ENCODE results near the gene ATP11C. TPM values are rescaled to one million over a fixed set of nuclear protein-coding genes. Genes with fewer than 3 reads are reported as not detected.

Gene ATP11C
- total RNA-seq, 5 donors from 2014 or later (not counting 1 experiment from before 2014, with no cell fraction given): 18.4 to 27.1 (median 23.1) TPM

DNA sequence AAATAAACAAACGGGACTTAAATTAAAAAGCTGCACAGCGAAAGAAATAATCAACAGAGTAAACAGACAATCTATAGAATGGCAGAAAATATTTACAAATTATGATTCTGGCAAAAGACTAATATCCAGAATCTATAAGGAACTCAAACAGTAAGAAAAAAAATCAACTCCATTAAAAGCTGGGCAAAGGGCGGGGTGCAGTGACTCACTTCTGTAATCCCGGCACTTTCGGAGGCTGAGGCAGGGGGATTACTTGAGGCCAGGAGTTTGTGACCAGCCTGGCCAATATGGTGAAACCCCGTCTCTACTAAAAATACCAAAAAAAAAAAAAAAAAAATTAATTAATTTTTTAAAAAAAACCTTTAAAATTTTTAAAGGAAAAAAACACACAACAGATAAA lies 109.0 kb downstream of the ATP11C start:
- H3K27ac Mint-ChIP-seq: no peak overlapping the region
- H3K9me3 Mint-ChIP-seq: no peaks in the 10 kb centered on the region
- H3K4me1 Mint-ChIP-seq: peaks cover 4 to 13% (median 4%) of the 10 kb centered on the region in 3 donors
- no peaks in the 10 kb centered on the region for H3K27me3 ChIP-seq (replicated peaks in 1 of 2; ENCODE audit: control insufficient read depth in 2 of 2, extremely low read depth in 1 of 2, insufficient read depth in 2 of 2, low read length in 1 of 2)
- peaks cover 0 to 4% of the 10 kb centered on the region in 2 donors for H3K27me3 Mint-ChIP-seq
- DNase-seq (no peak), ATAC-seq (replicated peaks in 1 of 4) (no peak)
- no peaks in the 10 kb centered on the region for H3K9me3 ChIP-seq
- peaks cover 7% of the 10 kb centered on the region for H3K36me3 Mint-ChIP-seq
- no peak overlapping the region for H3K4me3 ChIP-seq (ENCODE audit: control insufficient read depth in 1 of 2, extremely low read depth in 1 of 2, low read length in 1 of 2)
- no peak overlapping the region for H3K4me3 Mint-ChIP-seq
- POLR2A ChIA-PET: no interaction called here
- CTCF ChIA-PET: no interaction called here
- H3K27ac ChIP-seq (ENCODE audit: low read length): no peak overlapping the region
- no peaks in the 10 kb centered on the region for H3K4me1 ChIP-seq (ENCODE audit: control insufficient read depth in 1 of 2, extremely low read depth in 1 of 2, insufficient read depth in 2 of 2, low read length in 2 of 2)
- WGBS (ENCODE audit: insufficient coverage): no CpG with 5 or more reads among the region's 6 CpGs
- peaks cover 0 to 3% of the 10 kb centered on the region in 2 donors for H3K36me3 ChIP-seq (ENCODE audit: control insufficient read depth in 2 of 2, extremely low read depth in 1 of 2, insufficient read depth in 1 of 2, low read length in 1 of 2)

DNA sequence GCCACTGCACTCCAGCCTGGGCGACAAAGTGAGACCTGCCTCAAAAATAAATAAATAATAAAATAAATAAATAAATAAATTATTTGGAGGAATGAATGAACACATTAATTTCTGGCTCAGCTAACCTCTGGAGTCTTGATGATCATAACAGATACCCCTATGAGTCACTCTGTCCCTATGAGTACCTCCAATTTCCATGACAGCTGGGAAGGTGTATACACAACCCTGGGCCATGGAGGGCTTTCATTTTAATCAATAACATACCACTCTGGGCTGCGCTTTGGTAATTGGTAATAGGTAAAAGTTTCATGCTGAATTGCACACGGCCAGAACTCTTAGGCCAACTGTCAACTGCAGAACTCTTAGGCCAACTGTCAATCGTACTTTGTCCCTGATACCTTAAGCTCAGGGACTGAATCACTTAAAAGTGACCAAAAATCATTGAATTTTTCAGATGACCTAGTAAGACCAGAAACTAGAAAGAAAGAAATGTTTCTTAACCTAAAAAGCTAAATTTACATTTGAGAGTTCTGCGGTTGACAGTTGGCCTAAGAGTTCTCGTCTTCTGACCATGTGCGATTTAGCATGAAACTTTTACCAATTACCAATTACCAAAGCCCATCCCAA lies 112.4 kb downstream of the ATP11C start:
- ChIA-PET CTCF (interaction anchor here in 1 of 2 donors (0.7 kb wide), 1 partner anchor 521 kb away, joined by 4 read pairs; no protein-coding TSS in a partner anchor), POLR2A (no interaction called here)
- Histone ChIP-seq H3K9me3 (no peaks in the 10 kb centered on the region), H3K36me3 (ENCODE audit: control insufficient read depth in 2 of 2, extremely low read depth in 1 of 2, insufficient read depth in 1 of 2, low read length in 1 of 2) (peaks cover 0 to 3% of the 10 kb centered on the region in 2 donors), H3K27me3 (replicated peaks in 1 of 2; ENCODE audit: control insufficient read depth in 2 of 2, extremely low read depth in 1 of 2, insufficient read depth in 2 of 2, low read length in 1 of 2) (no peaks in the 10 kb centered on the region), H3K27ac (ENCODE audit: low read length) (no peak overlapping the region), H3K4me3 (ENCODE audit: control insufficient read depth in 1 of 2, extremely low read depth in 1 of 2, low read length in 1 of 2) (no peak overlapping the region), H3K4me1 (ENCODE audit: control insufficient read depth in 1 of 2, extremely low read depth in 1 of 2, insufficient read depth in 2 of 2, low read length in 2 of 2) (peaks cover 3 to 9% of the 10 kb centered on the region in 2 experiments)
- H3K4me3 Mint-ChIP-seq: no peak overlapping the region
- H3K4me1 Mint-ChIP-seq: peaks cover 28 to 32% (median 31%) of the 10 kb centered on the region in 3 donors
- ATAC-seq (replicated peaks in 1 of 4) (no peak), DNase-seq (no peak)
- no peaks in the 10 kb centered on the region for H3K27me3 Mint-ChIP-seq
- peaks cover 21% of the 10 kb centered on the region for H3K36me3 Mint-ChIP-seq
- H3K9me3 Mint-ChIP-seq: no peaks in the 10 kb centered on the region
- no peak overlapping the region for H3K27ac Mint-ChIP-seq
- no CpG with 5 or more reads among the region's 7 CpGs for WGBS (ENCODE audit: insufficient coverage)

DNA sequence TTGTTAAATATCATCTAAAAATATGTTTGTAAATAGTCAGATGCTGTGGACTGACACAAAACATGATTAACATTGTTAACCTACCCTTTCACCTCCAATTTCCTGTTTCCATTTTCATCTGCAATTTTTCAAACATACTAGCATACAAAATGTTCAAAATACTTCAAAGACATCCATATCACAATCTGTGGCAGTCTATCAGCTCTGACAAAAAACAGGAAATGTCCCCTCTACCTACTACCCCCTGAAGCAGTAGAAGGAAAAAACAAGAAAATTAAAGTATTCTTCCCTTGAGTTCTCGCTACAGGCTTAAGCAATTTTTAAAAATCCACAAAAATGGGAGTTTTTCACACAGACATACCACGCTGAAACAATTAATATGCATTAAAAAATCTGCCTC lies 116.6 kb downstream of the ATP11C start:
- H3K4me3 ChIP-seq (ENCODE audit: control insufficient read depth in 1 of 2, extremely low read depth in 1 of 2, low read length in 1 of 2): no peak overlapping the region
- Mint-ChIP-seq H3K9me3 (no peaks in the 10 kb centered on the region), H3K36me3 (peaks cover 40% of the 10 kb centered on the region), H3K27me3 (peaks cover 0 to 4% of the 10 kb centered on the region in 2 donors), H3K4me3 (peak overlapping the region in 2 of 3 donors; percentile 0 to 11), H3K4me1 (peaks cover 29 to 35% (median 34%) of the 10 kb centered on the region in 3 donors), H3K27ac (peak overlapping the region; percentile 49 to 72)
- no peak overlapping the region for H3K27ac ChIP-seq (ENCODE audit: low read length)
- ATAC-seq (replicated peaks in 1 of 4): peak in 3 of 4 experiments; percentile 48 to 62 (median 59)
- no peaks in the 10 kb centered on the region for H3K36me3 ChIP-seq (ENCODE audit: control insufficient read depth in 2 of 2, extremely low read depth in 1 of 2, insufficient read depth in 1 of 2, low read length in 1 of 2)
- peaks cover 3 to 9% of the 10 kb centered on the region in 2 experiments for H3K4me1 ChIP-seq (ENCODE audit: control insufficient read depth in 1 of 2, extremely low read depth in 1 of 2, insufficient read depth in 2 of 2, low read length in 2 of 2)
- H3K9me3 ChIP-seq: no peaks in the 10 kb centered on the region
- DNase-seq: no peak
- ChIA-PET POLR2A (no interaction called here), CTCF (no interaction called here)
- H3K27me3 ChIP-seq (replicated peaks in 1 of 2; ENCODE audit: control insufficient read depth in 2 of 2, extremely low read depth in 1 of 2, insufficient read depth in 2 of 2, low read length in 1 of 2): no peaks in the 10 kb centered on the region
- WGBS (ENCODE audit: insufficient coverage): no CpG with 5 or more reads among the region's 2 CpGs

GRCh38 chrX:139815771-139816170 lies 117.1 kb downstream of the ATP11C start:
- no peaks in the 10 kb centered on the region for H3K9me3 Mint-ChIP-seq
- POLR2A ChIA-PET: no interaction called here
- H3K9me3 ChIP-seq: no peaks in the 10 kb centered on the region
- H3K36me3 ChIP-seq (ENCODE audit: control insufficient read depth in 2 of 2, extremely low read depth in 1 of 2, insufficient read depth in 1 of 2, low read length in 1 of 2): no peaks in the 10 kb centered on the region
- peak overlapping the region; percentile 49 to 59 for H3K27ac Mint-ChIP-seq
- peaks cover 42% of the 10 kb centered on the region for H3K36me3 Mint-ChIP-seq
- H3K27ac ChIP-seq (ENCODE audit: low read length): no peak overlapping the region
- peaks cover 3 to 9% of the 10 kb centered on the region in 2 experiments for H3K4me1 ChIP-seq (ENCODE audit: control insufficient read depth in 1 of 2, extremely low read depth in 1 of 2, insufficient read depth in 2 of 2, low read length in 2 of 2)
- peaks cover 29 to 35% (median 34%) of the 10 kb centered on the region in 3 donors for H3K4me1 Mint-ChIP-seq
- CTCF ChIA-PET: no interaction called here
- H3K27me3 Mint-ChIP-seq: peaks cover 0 to 4% of the 10 kb centered on the region in 2 donors
- DNase-seq: no peak
- ATAC-seq (replicated peaks in 1 of 4): no peak
- WGBS (ENCODE audit: insufficient coverage): no CpG with 5 or more reads among the region's 1 CpG
- no peaks in the 10 kb centered on the region for H3K27me3 ChIP-seq (replicated peaks in 1 of 2; ENCODE audit: control insufficient read depth in 2 of 2, extremely low read depth in 1 of 2, insufficient read depth in 2 of 2, low read length in 1 of 2)
- no peak overlapping the region for H3K4me3 ChIP-seq (ENCODE audit: control insufficient read depth in 1 of 2, extremely low read depth in 1 of 2, low read length in 1 of 2)
- no peak overlapping the region for H3K4me3 Mint-ChIP-seq

- Histone ChIP-seq H3K4me1 (ENCODE audit: control insufficient read depth in 1 of 2, extremely low read depth in 1 of 2, insufficient read depth in 2 of 2, low read length in 2 of 2) (peaks cover 0 to 9% of the 10 kb centered on the region in 2 experiments), H3K27ac (ENCODE audit: low read length) (no peak overlapping the region), H3K36me3 (ENCODE audit: control insufficient read depth in 2 of 2, extremely low read depth in 1 of 2, insufficient read depth in 1 of 2, low read length in 1 of 2) (peaks cover 0 to 4% of the 10 kb centered on the region in 2 donors), H3K9me3 (no peaks in the 10 kb centered on the region), H3K27me3 (replicated peaks in 1 of 2; ENCODE audit: control insufficient read depth in 2 of 2, extremely low read depth in 1 of 2, insufficient read depth in 2 of 2, low read length in 1 of 2) (no peaks in the 10 kb centered on the region), H3K4me3 (ENCODE audit: control insufficient read depth in 1 of 2, extremely low read depth in 1 of 2, low read length in 1 of 2) (no peak overlapping the region)
- H3K36me3 Mint-ChIP-seq: peaks cover 38% of the 10 kb centered on the region
- POLR2A ChIA-PET: interaction anchor here in 1 of 2 donors (0.6 kb wide), 1 partner anchor 121 kb away, joined by 6 read pairs; the partner anchor contains the start of gene ATP11C
- DNase-seq (no peak), ATAC-seq (replicated peaks in 1 of 4) (no peak)
- H3K4me3 Mint-ChIP-seq: no peak overlapping the region
- no peak overlapping the region for H3K27ac Mint-ChIP-seq
- peaks cover 16 to 19% (median 18%) of the 10 kb centered on the region in 3 donors for H3K4me1 Mint-ChIP-seq
- no peaks in the 10 kb centered on the region for H3K9me3 Mint-ChIP-seq
- peaks cover 0 to 4% of the 10 kb centered on the region in 2 donors for H3K27me3 Mint-ChIP-seq
- CTCF ChIA-PET: no interaction called here
- 100% methylated on average over 1 of the region's 6 CpGs for WGBS (ENCODE audit: insufficient coverage)
These were observed 120.8 kb downstream of the ATP11C start for GRCh38 chrX:139811942-139812629.

DNA sequence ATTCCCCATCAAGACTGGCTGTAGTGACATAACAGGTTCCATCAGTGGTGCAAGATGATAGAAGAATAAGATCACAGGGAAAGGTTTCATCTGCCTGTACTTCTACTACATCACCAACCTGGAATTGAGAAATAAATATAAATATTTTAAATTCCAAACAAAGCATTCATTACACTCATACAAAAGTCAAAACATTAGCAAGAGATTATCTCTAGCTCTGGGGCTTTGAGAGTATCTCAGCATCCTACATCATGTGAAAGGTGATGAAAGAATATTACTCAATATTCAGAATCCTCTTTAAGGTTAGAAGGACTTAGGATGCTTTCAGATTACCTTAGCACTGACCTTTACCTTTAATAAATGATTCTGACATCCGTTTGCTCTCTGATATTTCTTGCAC lies 128.4 kb downstream of the ATP11C start:
- ChIA-PET POLR2A (no interaction called here), CTCF (no interaction called here)
- no peaks in the 10 kb centered on the region for H3K9me3 ChIP-seq
- Mint-ChIP-seq H3K9me3 (no peaks in the 10 kb centered on the region), H3K27me3 (peaks cover 0 to 10% of the 10 kb centered on the region in 2 donors), H3K4me3 (no peak overlapping the region), H3K27ac (no peak overlapping the region), H3K36me3 (peaks cover 48% of the 10 kb centered on the region), H3K4me1 (peaks cover 0 to 7% (median 0%) of the 10 kb centered on the region in 3 donors)
- H3K27me3 ChIP-seq (replicated peaks in 1 of 2; ENCODE audit: control insufficient read depth in 2 of 2, extremely low read depth in 1 of 2, insufficient read depth in 2 of 2, low read length in 1 of 2): no peaks in the 10 kb centered on the region
- H3K4me1 ChIP-seq (ENCODE audit: control insufficient read depth in 1 of 2, extremely low read depth in 1 of 2, insufficient read depth in 2 of 2, low read length in 2 of 2): no peaks in the 10 kb centered on the region
- whole genome bisulfite sequencing (ENCODE audit: insufficient coverage): no CpG with 5 or more reads among the region's 1 CpG
- H3K36me3 ChIP-seq (ENCODE audit: control insufficient read depth in 2 of 2, extremely low read depth in 1 of 2, insufficient read depth in 1 of 2, low read length in 1 of 2): peaks cover 0 to 17% of the 10 kb centered on the region in 2 donors
- no peak overlapping the region for H3K27ac ChIP-seq (ENCODE audit: low read length)
- no peak overlapping the region for H3K4me3 ChIP-seq (ENCODE audit: control insufficient read depth in 1 of 2, extremely low read depth in 1 of 2, low read length in 1 of 2)
- DNase-seq (no peak), ATAC-seq (replicated peaks in 1 of 4) (no peak)

Measured in T-cell (primary cell).